GM13976 (cell line): ENCODE data around the gene RNASE4.
"Not testable (repeated sequence)": the region's sequence is repeated elsewhere in the genome, so short reads cannot be mapped to it uniquely, and the experiment has no call there.

Source experiments
- DNase-seq: peaks from one replicate; pipeline ENCODE4 v3.0.0; 2012; ENCODE audit warnings: low spot score
- CTCF ChIP-seq: IDR thresholded peaks from 2 replicates; pipeline ENCODE4 v1.5.1; 2012; ENCODE audit warnings: borderline replicate concordance, mild to moderate bottlenecking; ENCODE audit not compliant: insufficient read depth; ENCODE audit errors: extremely low read depth, missing control alignments, control extremely low read depth
- in situ Hi-C: fragments of 300-500 bp; cut with MboI; formaldehyde crosslinking; loops from one replicate; pipeline ENCODE4 v1.12.0; 2022; ENCODE audit warnings: low sequenced_read_pairs, mixed read lengths, inconsistent platforms; ENCODE audit not compliant: unreplicated experiment

The RNASE4 gene

GRCh38 chr14:20698018-20698329 is 13.6 kb downstream of the RNASE4 start:
- in situ Hi-C loops = no loop called here
- DNase-seq = no peak
- TF ChIP-seq CTCF = no peak

GRCh38 chr14:20698934-20699333 is 14.6 kb downstream of the RNASE4 start:
- DNase-seq = no peak
- in situ Hi-C loops = no loop called here
- no peak for TF ChIP-seq CTCF

- DNase-seq = no peak
- no peak for TF ChIP-seq CTCF
- in situ Hi-C loops = loop anchor here (5.0 to 10.0 kb wide), 2 partner anchors 157 to 265 kb away; no protein-coding TSS in a partner anchor
These were observed 15.6 kb downstream of the RNASE4 start for GRCh38 chr14:20699931-20700330.

- in situ Hi-C loops = loop anchor here (5.0 to 10.0 kb wide), 2 partner anchors 156 to 264 kb away; no protein-coding TSS in a partner anchor
- DNase-seq = not testable (repeated sequence)
These were observed 16.6 kb downstream of the RNASE4 start for GRCh38 chr14:20700965-20701364.

GRCh38 chr14:20706657-20707355 is 22.4 kb downstream of the RNASE4 start:
- TF ChIP-seq CTCF = no peak
- in situ Hi-C loops = loop anchor here (10.0 kb wide), 1 partner anchor 258 kb away; no protein-coding TSS in a partner anchor
- no peak for DNase-seq

- DNase-seq = no peak
- in situ Hi-C loops = loop anchor here (10.0 kb wide), 1 partner anchor 257 kb away; no protein-coding TSS in a partner anchor
- TF ChIP-seq CTCF = no peak
These were observed 23.3 kb downstream of the RNASE4 start for GRCh38 chr14:20707622-20708021.

GRCh38 chr14:20711261-20711660 is 26.9 kb downstream of the RNASE4 start:
- in situ Hi-C loops = no loop called here
- no peak for TF ChIP-seq CTCF
- DNase-seq = no peak
